Measurements from ENCODE around the gene DRC7. TPM values are rescaled to one million over a fixed set of nuclear protein-coding genes. Genes with fewer than 3 reads are reported as not detected.

Gene DRC7
- total RNA-seq, 4 donors from 2014 or later = 0.33 TPM; not detected in 3

DNA sequence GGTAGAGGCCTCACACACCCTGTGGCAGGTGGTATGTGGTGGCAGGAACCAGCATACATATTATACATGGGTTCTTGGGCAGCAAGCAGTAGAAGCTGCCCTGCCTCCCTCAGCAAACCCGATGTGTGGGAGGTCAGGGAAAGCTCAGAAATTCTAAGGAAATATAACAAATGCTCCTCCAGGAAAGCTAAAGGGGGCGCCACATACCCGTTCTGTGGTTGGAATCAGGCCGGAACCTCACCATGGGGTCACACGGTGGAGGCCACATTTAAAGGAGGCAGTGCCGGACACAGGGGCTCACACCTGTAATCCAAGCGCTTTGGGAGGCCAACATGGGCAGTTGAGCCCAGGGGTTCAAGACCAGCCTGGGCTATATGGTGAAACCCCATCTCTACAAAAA lies 28.6 kb downstream of the DRC7 start:
- TF ChIP-seq, protein P1, sequence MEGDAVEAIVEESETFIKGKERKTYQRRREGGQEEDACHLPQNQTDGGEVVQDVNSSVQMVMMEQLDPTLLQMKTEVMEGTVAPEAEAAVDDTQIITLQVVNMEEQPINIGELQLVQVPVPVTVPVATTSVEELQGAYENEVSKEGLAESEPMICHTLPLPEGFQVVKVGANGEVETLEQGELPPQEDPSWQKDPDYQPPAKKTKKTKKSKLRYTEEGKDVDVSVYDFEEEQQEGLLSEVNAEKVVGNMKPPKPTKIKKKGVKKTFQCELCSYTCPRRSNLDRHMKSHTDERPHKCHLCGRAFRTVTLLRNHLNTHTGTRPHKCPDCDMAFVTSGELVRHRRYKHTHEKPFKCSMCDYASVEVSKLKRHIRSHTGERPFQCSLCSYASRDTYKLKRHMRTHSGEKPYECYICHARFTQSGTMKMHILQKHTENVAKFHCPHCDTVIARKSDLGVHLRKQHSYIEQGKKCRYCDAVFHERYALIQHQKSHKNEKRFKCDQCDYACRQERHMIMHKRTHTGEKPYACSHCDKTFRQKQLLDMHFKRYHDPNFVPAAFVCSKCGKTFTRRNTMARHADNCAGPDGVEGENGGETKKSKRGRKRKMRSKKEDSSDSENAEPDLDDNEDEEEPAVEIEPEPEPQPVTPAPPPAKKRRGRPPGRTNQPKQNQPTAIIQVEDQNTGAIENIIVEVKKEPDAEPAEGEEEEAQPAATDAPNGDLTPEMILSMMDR (IDR thresholded peaks at IDR 0.05; ENCODE audit: low read depth) = no peak

DNA sequence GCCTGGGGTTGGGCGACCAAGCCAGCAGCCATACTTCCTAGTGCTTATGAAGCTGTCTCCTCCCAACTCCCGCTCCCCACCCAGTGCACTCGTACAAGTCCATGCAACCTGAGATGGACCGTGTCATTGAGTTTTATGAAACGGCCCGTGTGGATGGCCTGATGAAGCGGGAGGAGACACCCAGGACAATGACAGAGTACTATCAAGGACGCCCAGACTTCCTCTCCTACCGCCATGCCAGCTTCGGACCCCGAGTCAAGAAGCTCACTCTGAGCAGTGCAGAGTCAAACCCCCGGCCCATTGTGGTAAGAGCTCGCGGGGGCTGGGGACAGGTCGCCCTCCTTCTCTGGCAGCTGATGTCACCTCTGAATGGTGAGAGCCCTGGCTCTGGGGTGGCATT lies 29.9 kb downstream of the DRC7 start:
- TF ChIP-seq, protein P1 (IDR thresholded peaks at IDR 0.05; ENCODE audit: low read depth) = no peak

DNA sequence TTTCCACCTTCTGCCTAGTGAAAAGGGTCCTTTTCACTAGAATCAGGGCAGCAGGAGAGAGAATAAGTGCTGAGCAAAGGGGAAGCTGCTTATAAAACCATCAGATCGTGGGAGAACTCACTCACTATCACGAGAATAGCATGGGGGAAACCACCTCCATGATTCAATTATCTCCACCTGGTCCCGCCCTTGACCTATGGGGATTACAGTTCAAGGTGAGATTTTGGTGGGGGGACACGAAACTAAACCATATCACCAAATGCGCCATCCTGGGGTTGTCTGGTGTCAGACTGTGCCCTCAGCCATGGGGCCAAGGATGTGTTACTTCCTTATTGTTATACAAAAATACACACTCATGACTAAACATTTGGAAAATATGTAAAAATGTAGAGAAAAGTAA lies 30.5 kb downstream of the DRC7 start:
- TF ChIP-seq, protein P1 (IDR thresholded peaks at IDR 0.05; ENCODE audit: low read depth) = no peak

DNA sequence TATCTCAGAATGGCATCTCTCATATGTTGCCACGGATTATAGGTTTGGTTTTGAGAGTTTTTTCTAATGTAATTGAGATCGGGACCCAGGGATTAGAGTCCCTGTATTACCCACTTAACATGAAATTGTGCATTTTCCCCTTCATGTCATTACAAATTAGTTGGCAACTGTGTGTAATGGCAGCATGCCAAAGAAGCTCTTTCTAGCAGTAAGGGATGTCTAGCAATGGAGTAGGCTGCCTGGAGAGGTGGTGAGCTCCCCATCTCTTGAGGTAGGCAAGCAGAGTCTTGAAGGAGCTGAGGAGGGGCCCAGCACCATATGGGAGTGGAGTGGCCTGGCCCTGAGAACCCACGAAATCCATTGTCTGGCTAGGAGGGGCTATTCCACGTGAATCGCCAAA lies 30.9 kb downstream of the DRC7 start:
- TF ChIP-seq, protein P1 (IDR thresholded peaks at IDR 0.05; ENCODE audit: low read depth) = no peak

DNA sequence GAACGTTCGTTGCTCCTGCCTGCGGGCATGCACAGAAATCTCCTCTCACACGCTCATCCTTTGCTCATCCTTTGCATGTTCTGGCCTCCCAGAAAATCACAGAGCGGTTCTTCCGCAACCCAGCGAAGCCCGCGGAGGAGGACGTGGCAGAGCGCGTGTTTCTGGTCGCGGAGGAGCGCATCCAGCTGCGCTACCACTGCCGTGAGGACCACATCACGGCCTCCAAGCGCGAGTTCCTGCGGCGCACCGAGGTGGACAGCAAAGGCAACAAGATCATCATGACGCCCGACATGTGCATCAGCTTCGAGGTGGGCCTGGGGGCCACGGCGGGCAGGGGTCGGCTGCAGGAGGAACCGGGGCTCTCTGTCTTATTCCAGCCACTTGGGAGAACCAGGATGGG lies 31.4 kb downstream of the DRC7 start:
- TF ChIP-seq, protein P1 (IDR thresholded peaks at IDR 0.05; ENCODE audit: low read depth) = no peak

DNA sequence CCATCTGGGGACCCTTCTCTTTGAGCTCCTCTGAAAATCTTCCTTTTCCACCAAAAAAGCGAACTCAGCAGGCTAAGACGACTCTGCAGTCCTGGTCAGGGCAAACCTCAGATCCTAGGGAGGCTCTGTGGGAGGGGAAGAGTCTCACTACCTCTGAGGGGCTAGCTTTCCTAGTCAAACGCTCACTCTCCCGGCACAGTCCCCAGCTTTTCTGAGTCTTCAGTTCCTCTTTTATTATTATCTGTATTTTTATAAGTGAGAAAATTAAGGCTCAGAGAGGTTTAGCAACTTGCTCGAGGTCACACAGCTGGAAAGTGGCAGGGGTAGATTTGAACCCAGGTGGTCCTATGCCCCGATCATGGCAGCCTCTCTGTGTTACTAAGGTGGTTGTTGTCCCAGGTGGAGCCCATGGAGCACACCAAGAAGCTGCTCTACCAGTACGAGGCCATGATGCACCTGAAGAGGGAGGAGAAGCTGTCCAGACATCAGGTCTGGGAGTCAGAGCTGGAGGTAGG lies 31.9 kb downstream of the DRC7 start:
- TF ChIP-seq, protein P1 (IDR thresholded peaks at IDR 0.05; ENCODE audit: low read depth) = no peak

DNA sequence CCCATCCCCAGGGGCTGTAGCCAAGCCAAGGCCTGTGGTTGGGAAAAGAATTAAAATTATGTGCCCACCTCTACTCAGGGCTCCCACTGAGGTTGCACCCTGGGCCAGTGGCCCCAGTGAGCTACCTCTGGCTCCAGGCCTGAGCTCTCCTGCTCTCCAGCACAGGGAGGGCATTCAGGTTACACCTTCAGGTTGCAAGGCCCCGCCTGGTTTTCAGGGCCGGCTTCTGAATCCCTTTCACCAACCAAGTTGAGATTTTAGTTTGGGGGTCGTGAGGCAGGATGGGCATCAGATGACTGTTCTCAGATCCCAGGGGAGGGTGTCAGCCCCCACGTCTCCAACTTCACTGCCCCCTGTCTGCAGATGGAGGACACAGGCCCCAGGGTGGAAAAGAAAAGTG lies 33.0 kb downstream of the DRC7 start:
- TF ChIP-seq, protein P1 (IDR thresholded peaks at IDR 0.05; ENCODE audit: low read depth) = no peak
